CD4-positive, alpha-beta T cell treated with Interleukin-21 for 1 hour (primary cell): ENCODE measurements around the gene FBXO7.

Experiments used
- DNase-seq: peaks from one replicate; pipeline ENCODE4 v3.0.0-alpha.2; 2020

Gene FBXO7

GRCh38 chr22:32532820-32533128 lies 58.2 kb downstream of the FBXO7 start:
- no peak for DNase-seq

DNA sequence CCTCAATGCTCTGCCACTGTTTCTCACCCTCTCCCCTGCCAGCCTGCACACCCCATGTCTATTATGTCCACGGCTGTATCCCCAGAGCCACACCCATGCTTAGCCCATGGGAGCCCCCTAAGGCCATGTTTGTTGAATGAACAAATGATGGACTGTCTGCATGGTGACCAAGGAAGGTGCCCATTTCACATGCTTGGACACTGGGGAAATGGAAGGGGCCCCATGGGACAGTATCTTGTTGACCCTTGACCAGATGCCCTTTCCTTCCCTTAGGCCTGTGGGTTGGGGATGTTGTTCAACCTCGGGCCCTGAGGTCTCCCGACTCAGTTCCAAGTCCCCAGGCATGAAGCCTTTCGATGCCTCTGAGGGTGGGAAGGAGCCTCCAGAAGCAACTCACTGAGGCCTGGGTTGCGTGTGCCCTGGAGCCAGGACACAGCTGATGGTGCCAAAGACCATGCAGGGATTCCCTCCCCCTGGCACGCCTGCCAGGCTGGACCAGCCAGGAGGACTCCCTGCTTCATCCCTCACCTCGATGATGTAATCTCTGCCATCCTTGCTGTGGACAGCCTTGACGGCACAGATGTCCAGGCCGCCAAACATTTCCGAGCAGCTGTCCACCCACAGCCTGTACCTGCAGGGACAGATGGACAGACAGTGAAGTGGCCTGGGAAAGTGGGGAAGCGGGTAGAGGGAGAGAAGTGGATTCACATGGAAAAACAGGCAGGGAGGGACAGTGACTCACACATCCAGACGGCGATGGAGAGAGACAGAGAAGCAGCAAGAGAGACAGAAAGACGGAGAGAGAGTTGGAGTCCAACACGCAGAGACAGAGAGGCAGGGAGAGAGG lies 58.9 kb downstream of the FBXO7 start:
- no peak for DNase-seq

- no peak for DNase-seq
Measured at GRCh38 chr22:32534252-32535235, 59.9 kb downstream of the FBXO7 start.

DNA sequence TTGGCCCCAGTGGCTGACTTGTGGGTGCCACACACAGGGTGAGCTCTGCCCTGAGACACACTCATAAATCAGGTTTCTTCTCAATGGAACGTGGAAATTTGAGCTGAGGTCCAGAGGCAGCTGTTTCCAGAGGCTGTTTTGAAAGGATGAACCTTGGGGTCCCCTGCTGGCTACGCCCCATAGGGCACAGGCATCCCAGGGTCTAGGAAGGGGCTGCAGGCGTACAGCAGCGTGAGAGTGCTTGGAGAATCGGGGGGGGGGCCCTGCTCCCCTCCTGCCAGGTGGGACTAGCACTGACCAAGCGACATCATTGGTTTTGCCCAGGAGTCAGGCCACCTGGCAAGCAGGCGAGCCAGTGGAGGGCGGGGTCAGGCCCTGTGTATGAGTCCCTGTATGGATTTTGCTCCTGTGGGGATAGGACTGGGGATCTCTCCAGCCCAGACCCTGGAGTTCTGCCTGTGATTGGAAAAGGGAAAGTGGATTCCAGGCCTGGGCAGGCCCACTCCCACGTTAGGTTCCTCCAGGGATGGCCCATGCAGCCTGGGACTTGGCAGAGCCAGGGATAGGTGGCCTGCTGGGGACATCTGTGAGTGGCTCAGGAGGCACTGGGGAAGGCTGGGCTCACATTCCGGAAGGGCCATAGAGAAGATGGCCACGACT lies 61.0 kb downstream of the FBXO7 start:
- no peak for DNase-seq

DNA sequence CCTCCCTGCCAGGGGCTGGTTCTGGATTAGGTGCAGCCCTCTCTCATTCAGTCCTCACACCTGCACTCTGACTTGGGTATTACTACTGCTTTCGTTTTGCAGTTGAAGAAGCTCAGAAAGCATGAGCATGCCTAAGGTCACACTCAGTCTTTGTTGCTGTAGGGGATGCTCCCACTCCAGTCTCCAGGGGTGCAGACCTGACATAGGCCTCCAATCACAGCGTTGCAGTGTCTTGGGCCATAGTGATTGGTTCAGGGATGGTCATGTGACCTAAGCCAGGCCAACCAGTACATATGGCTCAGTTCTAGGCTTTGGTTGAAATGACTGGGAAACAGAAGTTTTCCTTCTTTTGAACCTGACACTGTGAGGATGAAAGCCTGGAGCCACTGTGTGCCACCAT lies 61.7 kb downstream of the FBXO7 start:
- DNase-seq, result no peak

DNA sequence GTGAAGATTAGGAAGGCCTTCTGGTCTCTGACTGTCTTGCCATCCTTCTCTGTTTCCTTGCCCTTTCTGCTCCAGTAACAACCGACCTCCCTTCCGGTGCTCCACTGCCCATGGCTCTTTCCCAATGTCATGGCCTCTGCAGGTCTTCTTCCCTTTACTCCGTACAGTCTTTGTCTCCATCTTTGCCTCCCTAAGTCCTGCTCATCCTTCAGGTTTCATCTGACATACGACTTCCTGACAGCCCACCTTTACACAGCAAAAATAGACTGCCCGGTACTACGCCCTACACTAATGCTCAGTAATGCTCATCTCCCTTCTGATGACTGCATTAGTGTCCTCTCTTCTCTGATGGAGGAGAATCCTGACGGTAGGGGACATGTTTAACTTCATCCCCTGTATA lies 63.9 kb downstream of the FBXO7 start:
- DNase-seq, result no peak

DNA sequence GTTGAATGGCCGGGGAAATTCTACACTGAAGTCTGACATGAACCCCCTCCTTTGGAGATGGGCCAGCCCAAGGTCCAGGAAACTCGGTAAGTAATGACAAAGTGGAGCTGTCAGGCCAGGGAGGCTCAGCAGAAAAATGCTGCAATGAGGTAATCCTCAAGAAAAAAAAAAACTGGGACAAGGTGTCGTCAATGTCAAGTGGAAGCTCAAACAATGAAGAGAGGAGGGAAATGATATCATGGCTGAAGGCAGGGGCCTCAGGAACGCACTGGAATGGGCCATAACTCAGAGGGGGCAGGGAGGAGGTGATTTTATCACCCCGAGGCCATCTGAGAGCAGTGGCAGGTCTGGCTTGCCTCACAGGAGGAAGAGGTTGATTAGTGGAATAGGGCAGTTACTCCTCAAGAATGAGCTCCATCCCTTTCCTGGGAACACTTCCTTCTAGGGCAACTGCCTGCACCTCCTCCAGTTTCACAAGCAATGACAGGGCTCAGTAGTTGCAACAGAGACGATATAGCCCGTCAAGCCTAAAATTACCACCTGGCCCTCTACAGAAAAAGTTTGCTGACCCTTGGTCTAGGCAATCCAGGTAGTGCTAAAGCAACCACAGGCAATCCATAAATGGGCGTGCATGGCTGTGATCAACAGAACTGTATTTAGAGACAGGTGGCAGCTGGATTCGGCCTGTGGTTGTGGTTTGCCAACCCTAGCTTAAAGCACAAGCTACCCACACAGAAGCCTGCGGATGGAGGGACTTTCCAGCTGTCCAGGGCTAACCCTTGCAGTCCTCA lies 65.2 kb downstream of the FBXO7 start:
- DNase-seq, result no peak

DNA sequence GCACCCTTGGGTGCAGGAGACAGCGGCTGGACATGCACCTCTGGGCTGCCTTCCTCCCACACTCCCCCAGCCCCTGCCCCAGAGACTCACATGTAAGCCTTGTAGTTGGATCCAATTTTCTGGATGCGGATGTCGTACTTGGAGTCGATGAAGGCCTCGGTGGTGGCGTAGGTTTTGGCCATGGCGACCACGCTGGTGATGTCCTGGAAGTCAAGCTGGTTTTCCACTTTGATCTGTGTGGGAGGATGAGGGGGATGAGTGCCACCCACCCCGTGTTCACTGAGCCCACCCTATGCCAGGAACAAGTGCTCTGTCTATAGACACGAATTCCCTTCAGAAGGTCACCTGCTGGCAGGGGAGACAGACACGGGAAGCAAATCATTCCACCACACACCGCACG lies 66.9 kb downstream of the FBXO7 start:
- no peak for DNase-seq

DNA sequence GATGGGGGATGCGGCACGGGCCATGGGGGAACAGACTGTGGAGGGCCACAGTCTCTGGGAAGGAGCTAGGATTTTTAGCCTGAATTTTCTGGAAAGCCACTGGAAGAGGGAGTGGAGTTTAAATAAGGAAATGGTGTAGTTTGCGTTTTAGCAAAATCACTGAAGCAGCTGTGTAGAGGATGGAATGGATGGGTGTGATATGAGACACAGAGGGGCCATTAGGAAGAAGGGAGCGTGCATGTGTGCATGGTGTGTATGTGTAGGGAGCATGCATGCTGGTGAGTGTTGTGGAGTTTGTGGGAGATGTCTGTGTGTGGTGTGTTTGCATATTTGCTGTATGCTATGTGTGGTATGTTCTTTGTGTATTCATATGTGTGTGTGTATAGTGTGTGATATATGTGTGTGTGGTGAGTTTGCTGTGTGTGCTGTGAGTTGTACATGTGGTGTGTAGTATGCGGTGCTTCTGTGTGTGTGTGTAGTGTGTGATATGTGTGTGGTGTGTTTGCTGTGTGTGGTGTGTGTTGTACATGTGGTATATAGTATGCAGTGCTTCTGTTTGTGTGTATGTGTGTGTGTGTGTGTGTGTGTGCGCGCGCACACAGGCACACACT lies 67.6 kb downstream of the FBXO7 start:
- no peak for DNase-seq

GRCh38 chr22:32542677-32543357 lies 68.2 kb downstream of the FBXO7 start:
- no peak for DNase-seq

DNA sequence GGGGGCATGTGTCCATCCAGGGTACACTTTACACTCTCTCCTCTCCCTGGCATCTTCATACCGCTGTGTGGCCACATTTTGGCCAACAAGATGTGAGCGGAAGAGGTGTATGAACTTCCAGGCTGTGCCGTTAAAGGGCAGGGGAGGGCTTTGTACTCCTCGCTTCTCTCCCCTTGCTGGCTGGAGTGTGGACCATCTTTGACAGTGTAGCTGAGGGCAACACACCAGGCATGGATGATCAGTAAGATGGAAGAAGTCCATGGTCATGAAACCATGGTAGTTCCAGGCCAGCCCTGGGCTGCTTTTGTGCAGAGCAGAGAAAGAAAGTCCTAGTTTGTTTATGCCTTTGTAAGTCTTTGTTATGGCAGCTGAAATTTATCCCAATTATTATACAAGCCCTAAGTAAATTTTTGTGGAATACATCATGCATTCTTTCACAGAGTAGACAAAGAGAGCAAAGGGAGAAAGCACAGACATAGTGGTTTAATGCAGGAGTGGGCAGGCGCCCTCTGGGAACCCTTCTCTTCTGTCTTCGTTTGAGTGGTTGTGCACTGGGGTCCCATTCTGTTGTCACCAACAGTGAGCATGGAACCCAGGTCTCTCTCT lies 70.4 kb downstream of the FBXO7 start:
- DNase-seq, result no peak

DNA sequence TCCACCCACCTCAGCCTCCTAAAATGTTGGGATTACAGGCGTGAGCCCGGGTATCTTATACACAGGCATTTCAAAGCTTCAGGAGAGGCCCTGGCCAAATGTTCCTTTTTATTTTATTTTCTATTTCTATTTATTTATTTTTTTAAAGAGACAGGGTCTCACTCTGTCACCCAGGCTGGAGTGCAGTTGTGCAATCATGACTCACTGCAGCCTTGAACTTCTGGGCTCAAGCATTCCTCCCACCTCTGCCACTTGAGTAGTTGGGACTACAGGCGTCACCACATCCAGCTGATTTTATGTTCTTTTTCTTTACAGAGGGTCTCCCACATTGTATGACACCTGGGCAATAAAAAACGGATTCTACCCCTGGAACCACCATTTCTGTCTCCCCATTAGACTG lies 71.2 kb downstream of the FBXO7 start:
- no peak for DNase-seq

GRCh38 chr22:32546496-32546895 lies 71.9 kb downstream of the FBXO7 start:
- DNase-seq, result no peak

- DNase-seq, result no peak
Measured at GRCh38 chr22:32546935-32547334, 72.3 kb downstream of the FBXO7 start.

DNA sequence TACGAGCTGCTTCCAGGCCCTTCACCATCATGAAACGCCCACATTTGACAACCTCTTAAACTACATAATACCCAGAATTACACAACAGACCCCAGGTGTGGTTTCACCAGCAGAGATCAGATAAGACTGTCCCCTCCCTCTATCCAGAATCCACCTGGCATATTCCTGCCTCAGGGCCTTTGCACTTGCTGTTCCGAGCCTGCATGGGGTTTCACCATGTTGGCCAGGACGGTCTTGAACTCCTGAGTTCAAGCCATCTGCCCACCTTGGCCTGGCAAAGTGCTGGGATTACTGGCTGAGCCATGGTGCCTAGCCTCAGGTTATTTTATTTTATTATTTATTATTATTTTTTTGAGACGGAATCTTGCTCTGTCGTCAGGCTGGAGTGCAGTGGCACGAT lies 73.4 kb downstream of the FBXO7 start:
- DNase-seq, result no peak
